Esophagus muscularis mucosa (tissue), 4 donors: ENCODE data around the gene ACP4. TPM values are rescaled to one million over a fixed set of nuclear protein-coding genes. Genes with fewer than 3 reads are reported as not detected.
"Not testable (repeated sequence)": the region's sequence is repeated elsewhere in the genome, so short reads cannot be mapped to it uniquely, and the experiment has no call there.

Experiments used
- DNase-seq: peaks from one replicate; pipeline ENCODE4 v3.0.0-alpha.2; 2017; ENCODE audit errors: extremely low spot score
- H3K27ac ChIP-seq, 4 donors: fragments of 200-600 bp; sonication (generic); replicated peaks in 1 of 4; 1 replicate in 3 of 4; 2 replicates in 1 of 4; pipeline ENCODE4 v1.5.1; 2016 to 2019; ENCODE audit warnings: mild to moderate bottlenecking in 1 of 4
- H3K27me3 ChIP-seq, 4 donors: fragments of 200-600 bp; sonication (generic); one replicate each; pipeline versions ENCODE4 v1.5.1 to v1.6.0; 2016 to 2019
- H3K36me3 ChIP-seq, 4 donors: fragments of 200-600 bp; sonication (generic); one replicate each; pipeline ENCODE4 v1.5.1; 2016 to 2019
- H3K4me1 ChIP-seq, 4 donors: fragments of 200-600 bp; sonication (generic); one replicate each; pipeline ENCODE4 v1.5.1; 2016 to 2019
- H3K4me3 ChIP-seq, 4 donors: fragments of 200-600 bp; sonication (generic); 1 replicate in 2 of 4; 2 replicates in 2 of 4; pipeline ENCODE4 v1.5.1; 2016 to 2019; ENCODE audit warnings: mild to moderate bottlenecking in 4 of 4, moderate library complexity in 1 of 4
- H3K9me3 ChIP-seq, 4 donors: fragments of 200-600 bp; sonication (generic); 1 replicate in 3 of 4; 2 replicates in 1 of 4; pipeline ENCODE4 v1.5.1; 2016 to 2019
- EP300 ChIP-seq: sonication (generic); formaldehyde crosslinking; IDR thresholded peaks from one replicate; pipeline ENCODE4 v1.6.1; 2017; ENCODE audit warnings: antibody characterized with exemption
- POLR2A ChIP-seq: fragments of 450-650 bp; IDR thresholded peaks from one replicate; pipeline ENCODE4 v1.6.1; 2017; ENCODE audit warnings: antibody characterized with exemption, moderate library complexity, mild to moderate bottlenecking, low read depth
- POLR2AphosphoS5 ChIP-seq, 2 donors: sonication (generic); formaldehyde crosslinking; IDR thresholded peaks; one replicate each; pipeline ENCODE4 v1.6.1; 2017; ENCODE audit warnings: antibody characterized with exemption in 2 of 2
- WGBS: methylation state at CpG from one replicate; pipeline ENCODE4 v1.1.5; 2018; 5-methylcytosine and 5-hydroxymethylcytosine counted together
- intact Hi-C: fragments of 100-400 bp; cut with DNase I; formaldehyde crosslinking; loops from one replicate; pipeline ENCODE4 v1.15.1; 2023
- total RNA-seq, 4 donors: library from RNA; depleted of rRNA; stranded (reverse); fragments of >200 nt; gene quantifications; one replicate each; pipeline versions ENCODE4 v1.1.0 to v1.2.1, GENCODE V29; 2016
- TF ChIP-seq, protein P1 (sequence below), 3 experiments: fragments of 200-600 bp in 2 of 3; fragments of 450-650 bp in 1 of 3; sonication (generic) in 2 of 3; IDR thresholded peaks; one replicate each; pipeline ENCODE4 v1.5.1; 2017 to 2019; ENCODE audit warnings: antibody characterized with exemption in 3 of 3, mild to moderate bottlenecking in 2 of 3, moderate library complexity in 1 of 3

ACP4 gene
- total RNA-seq, 4 donors from 2014 or later: not detected

DNA sequence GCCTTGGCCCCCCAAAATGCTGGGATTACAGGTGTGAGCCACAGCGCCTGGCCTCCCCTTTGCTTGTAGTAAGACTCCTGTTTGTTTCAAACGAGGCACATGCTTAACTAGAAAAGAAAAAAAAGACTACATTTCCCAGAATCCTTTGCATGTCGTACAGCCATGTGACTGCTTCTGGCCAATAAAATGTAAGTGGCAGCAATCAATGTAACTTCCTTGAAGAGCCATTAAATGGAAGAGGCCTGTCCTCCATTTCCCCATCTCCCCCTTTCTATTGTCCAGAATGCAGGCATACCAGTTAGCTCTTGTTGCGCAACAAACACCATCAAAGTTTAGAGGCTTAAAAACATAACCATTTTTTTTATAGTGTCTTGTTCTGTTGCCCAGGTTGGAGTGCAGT lies 30.3 kb upstream of the ACP4 start:
- intact Hi-C loops: no loop called here
- peaks cover 0 to 75% (median 0%) of the 10 kb centered on the region in 4 donors for H3K27me3 ChIP-seq
- H3K4me1 ChIP-seq: no peaks in the 10 kb centered on the region
- no peaks in the 10 kb centered on the region for H3K36me3 ChIP-seq
- H3K4me3 ChIP-seq: no peak overlapping the region
- no peak for DNase-seq
- no peaks in the 10 kb centered on the region for H3K9me3 ChIP-seq
- WGBS: 71% methylated on average over 4 of the region's 4 CpGs
- H3K27ac ChIP-seq: no peak overlapping the region
- TF ChIP-seq POLR2AphosphoS5 (IDR thresholded peaks at IDR 0.05) (no peak), POLR2A (no peak), EP300 (no peak)
- TF ChIP-seq, protein P1, sequence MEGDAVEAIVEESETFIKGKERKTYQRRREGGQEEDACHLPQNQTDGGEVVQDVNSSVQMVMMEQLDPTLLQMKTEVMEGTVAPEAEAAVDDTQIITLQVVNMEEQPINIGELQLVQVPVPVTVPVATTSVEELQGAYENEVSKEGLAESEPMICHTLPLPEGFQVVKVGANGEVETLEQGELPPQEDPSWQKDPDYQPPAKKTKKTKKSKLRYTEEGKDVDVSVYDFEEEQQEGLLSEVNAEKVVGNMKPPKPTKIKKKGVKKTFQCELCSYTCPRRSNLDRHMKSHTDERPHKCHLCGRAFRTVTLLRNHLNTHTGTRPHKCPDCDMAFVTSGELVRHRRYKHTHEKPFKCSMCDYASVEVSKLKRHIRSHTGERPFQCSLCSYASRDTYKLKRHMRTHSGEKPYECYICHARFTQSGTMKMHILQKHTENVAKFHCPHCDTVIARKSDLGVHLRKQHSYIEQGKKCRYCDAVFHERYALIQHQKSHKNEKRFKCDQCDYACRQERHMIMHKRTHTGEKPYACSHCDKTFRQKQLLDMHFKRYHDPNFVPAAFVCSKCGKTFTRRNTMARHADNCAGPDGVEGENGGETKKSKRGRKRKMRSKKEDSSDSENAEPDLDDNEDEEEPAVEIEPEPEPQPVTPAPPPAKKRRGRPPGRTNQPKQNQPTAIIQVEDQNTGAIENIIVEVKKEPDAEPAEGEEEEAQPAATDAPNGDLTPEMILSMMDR (IDR thresholded peaks at IDR 0.05): no peak

DNA sequence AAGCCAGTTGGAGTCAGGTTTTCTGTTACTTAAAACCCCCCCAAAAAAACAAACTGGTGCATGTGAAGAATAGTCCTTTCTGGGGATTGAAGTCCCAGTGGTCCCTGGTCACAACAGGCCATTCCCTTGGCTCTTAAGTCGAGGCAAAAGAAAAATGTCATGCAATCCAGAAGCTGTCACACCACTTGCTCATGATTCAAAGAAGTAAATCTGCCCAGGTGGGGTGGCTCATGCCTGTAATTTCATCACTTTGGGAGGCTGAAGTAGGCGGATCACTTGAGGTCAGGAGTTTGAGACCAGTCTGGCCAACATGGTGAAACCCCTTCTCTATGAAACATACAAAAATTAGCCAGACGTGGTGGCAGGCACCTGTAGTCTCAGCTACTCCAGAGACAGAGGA lies 28.7 kb upstream of the ACP4 start:
- H3K4me1 ChIP-seq, H3K9me3 ChIP-seq, H3K27ac ChIP-seq, DNase-seq, H3K36me3 ChIP-seq, H3K4me3 ChIP-seq, intact Hi-C loops: not testable (repeated sequence)
- 46% methylated on average over 3 of the region's 3 CpGs for WGBS
- H3K27me3 ChIP-seq: peaks cover 0 to 76% (median 0%) of the 10 kb centered on the region in 4 donors

DNA sequence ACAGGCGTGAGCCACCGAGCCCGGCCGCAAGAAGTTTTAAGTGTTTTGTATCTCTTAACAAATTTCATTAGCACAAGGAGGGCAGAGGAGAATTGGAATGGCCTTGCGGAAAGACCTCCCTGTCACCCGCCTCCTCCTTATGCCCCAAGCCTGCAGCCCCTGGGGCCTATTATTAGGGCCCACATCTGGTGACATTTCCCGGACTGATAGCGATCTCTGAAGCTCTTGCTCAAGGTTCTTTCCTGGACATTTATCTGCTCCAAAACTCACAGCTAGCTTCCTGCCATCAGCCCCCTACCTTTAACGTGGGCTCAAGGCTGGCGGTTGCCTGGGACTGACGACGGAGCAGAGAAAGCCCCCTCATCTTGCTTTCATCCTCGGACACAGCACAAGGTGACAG lies 26.7 kb upstream of the ACP4 start:
- H3K4me1 ChIP-seq, intact Hi-C loops, H3K36me3 ChIP-seq, H3K9me3 ChIP-seq, H3K27ac ChIP-seq, H3K4me3 ChIP-seq, DNase-seq: not testable (repeated sequence)
- H3K27me3 ChIP-seq: peaks cover 0 to 70% (median 0%) of the 10 kb centered on the region in 4 donors
- WGBS: 42% methylated on average over 8 of the region's 13 CpGs

DNA sequence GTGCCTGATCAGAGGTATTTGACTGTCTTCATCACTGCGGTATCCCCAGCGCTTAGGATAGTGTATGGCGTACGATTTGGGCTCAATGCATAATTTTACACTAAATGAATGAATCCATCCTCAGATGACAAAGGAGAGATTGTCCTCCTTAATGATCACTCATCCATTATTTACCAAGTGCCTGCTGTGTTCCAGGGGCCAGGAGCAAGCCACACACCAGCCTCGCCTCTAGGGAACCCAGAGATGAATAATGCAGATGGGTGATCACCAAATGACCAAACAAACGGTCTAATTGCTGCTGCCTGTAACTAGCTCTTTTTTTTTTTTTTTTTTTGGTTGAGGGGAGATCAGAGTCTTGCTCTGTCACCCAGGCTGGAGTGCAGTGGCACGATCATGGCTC lies 25.8 kb upstream of the ACP4 start:
- WGBS: 74% methylated on average over 7 of the region's 7 CpGs
- intact Hi-C loops: no loop called here
- no peaks in the 10 kb centered on the region for H3K9me3 ChIP-seq
- no peak for TF ChIP-seq POLR2AphosphoS5 (IDR thresholded peaks at IDR 0.05)
- TF ChIP-seq, protein P1 (IDR thresholded peaks at IDR 0.05): no peak
- no peak for TF ChIP-seq POLR2A
- no peak for TF ChIP-seq EP300
- no peaks in the 10 kb centered on the region for H3K4me1 ChIP-seq
- no peak overlapping the region for H3K4me3 ChIP-seq
- DNase-seq: no peak
- H3K27ac ChIP-seq: no peak overlapping the region
- peaks cover 0 to 75% (median 0%) of the 10 kb centered on the region in 4 donors for H3K27me3 ChIP-seq
- no peaks in the 10 kb centered on the region for H3K36me3 ChIP-seq

DNA sequence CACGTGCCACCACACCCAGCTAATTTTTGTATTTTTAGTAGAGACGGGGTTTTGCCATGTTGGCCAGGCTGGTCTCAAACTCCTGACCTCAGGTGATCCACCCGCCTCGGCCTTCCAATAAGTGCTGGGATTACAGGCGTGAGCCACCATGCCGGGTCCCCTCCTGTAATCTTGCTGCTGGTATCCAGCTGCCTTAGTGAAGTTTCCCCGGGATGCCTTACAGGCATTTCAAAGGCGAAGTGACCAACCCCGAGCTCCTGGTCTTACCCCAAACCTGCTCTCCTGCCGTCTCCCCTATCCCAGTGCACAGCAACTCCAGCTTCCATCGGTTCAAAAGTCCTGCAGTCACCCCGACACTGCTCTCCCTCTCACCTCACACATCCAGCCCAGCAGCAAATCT lies 23.5 kb upstream of the ACP4 start:
- H3K4me1 ChIP-seq, H3K4me3 ChIP-seq, DNase-seq, H3K36me3 ChIP-seq, H3K9me3 ChIP-seq, intact Hi-C loops, H3K27ac ChIP-seq: not testable (repeated sequence)
- 71% methylated on average over 12 of the region's 12 CpGs for WGBS
- peaks cover 0 to 87% (median 0%) of the 10 kb centered on the region in 4 donors for H3K27me3 ChIP-seq

DNA sequence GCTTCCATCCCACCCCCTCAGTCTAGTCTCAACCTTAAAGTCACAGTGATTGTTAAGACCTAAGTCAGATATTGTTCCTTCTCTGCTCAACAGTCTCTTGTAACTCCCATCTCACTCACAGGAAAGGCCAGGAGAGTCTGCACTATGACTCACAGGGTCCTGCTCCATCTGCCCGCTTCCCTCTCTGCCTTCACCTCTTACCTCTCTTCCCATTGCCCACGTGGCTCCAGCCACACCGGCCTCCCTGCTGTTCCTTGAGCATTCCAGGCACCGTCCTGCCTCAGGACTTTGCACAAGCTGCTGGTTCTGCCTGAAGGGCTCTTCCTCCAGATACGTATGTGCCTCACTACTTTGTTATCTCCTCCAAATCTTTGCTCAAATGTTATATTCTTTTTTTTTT lies 23.0 kb upstream of the ACP4 start:
- H3K27ac ChIP-seq, H3K4me3 ChIP-seq, H3K4me1 ChIP-seq, DNase-seq, H3K9me3 ChIP-seq, intact Hi-C loops, H3K36me3 ChIP-seq: not testable (repeated sequence)
- H3K27me3 ChIP-seq: peaks cover 0 to 87% (median 0%) of the 10 kb centered on the region in 4 donors
- 44% methylated on average over 5 of the region's 5 CpGs for WGBS

DNA sequence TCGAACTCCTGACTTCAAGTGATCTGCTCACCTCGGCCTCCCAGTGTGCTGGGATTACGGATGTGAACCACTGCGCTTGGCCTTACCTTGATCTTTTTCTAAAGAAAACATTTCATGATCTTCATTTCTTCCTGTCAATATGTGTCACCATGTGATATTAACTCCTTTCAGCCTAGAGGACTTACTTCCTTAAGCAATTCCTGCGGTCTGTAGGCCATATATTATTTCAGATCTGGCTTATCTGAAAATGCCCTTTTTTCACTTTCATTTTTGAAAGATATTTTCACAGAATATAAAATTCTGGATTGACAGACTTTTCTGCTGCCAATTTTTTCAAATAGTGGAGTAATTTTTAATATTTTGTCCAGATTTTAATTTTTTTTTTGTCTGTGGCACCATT lies 21.9 kb upstream of the ACP4 start:
- WGBS: 73% methylated on average over 5 of the region's 5 CpGs
- intact Hi-C loops: no loop called here
- H3K27me3 ChIP-seq: peaks cover 0 to 88% (median 0%) of the 10 kb centered on the region in 4 donors
- no peak overlapping the region for H3K4me3 ChIP-seq
- TF ChIP-seq POLR2A (no peak), POLR2AphosphoS5 (IDR thresholded peaks at IDR 0.05) (no peak), EP300 (no peak)
- TF ChIP-seq, protein P1 (IDR thresholded peaks at IDR 0.05): no peak
- H3K9me3 ChIP-seq: peaks cover 0 to 8% (median 5%) of the 10 kb centered on the region in 4 donors
- H3K27ac ChIP-seq: no peak overlapping the region
- no peaks in the 10 kb centered on the region for H3K4me1 ChIP-seq
- H3K36me3 ChIP-seq: no peaks in the 10 kb centered on the region
- no peak for DNase-seq

DNA sequence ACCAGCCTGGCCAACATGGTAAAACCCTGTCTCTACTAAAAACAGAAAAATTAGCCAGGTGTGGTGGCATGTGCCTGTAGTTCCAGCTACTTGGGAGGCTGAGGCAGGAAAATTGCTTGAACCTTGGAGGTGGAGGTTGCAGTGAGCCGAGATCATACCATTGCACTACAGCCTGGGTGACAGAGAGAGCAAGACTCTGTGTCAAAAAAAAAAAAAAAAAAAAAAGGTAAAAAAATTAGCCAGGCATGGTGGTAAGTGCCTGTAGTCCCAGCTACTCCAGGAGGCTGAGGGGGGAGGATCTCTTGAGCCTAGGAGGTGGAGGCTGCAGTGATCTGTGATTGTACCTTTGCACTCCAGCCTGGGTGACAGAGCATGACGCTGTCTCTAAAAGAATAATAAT lies 20.1 kb upstream of the ACP4 start, which contains the start of gene GPR32:
Gene GPR32 (plus strand): TSS at position 301 of the 400 bp plus-strand sequence. CDS start 137 bp downstream, outside the sequence.
- peaks cover 0 to 86% (median 2%) of the 10 kb centered on the region in 4 donors for H3K27me3 ChIP-seq
- intact Hi-C loops: not testable (repeated sequence)
- WGBS: 89% methylated on average over 2 of the region's 2 CpGs

More for the DNA sequence above, 20.1 kb upstream of the ACP4 start, which contains the start of gene GPR32:
- DNase-seq, H3K36me3 ChIP-seq, H3K27ac ChIP-seq, H3K4me1 ChIP-seq, H3K9me3 ChIP-seq, H3K4me3 ChIP-seq: not testable (repeated sequence)
